HG03108 (cell line): ENCODE results near the gene SPPL3.
A peak's percentile ranks its signal among the peaks of the same experiment; 100 is the strongest.

ENCODE experiments used
- ATAC-seq: cut with Tn5 transposase; IDR thresholded peaks from one replicate; pipeline ENCODE4 v1.9.1; 2021; ENCODE audit warnings: moderate library complexity; ENCODE audit not compliant: unreplicated experiment

The SPPL3 gene

GRCh38 chr12:120726961-120727360, 177.2 kb downstream of the SPPL3 start:
- ATAC-seq = no peak

- ATAC-seq = no peak
Measured at GRCh38 chr12:120726510-120726793, 177.7 kb downstream of the SPPL3 start.

- peak; percentile 97 for ATAC-seq
Measured at GRCh38 chr12:120725659-120726509, 178.3 kb downstream of the SPPL3 start, which contains the start of gene ACADS. ACADS (plus strand) TSS chr12:120725826; CDS start chr12:120725886, 60 bp downstream.

- no peak for ATAC-seq
Measured at GRCh38 chr12:120725151-120725658, 179.0 kb downstream of the SPPL3 start.

- ATAC-seq = no peak
Measured at GRCh38 chr12:120724720-120725119, 179.4 kb downstream of the SPPL3 start.

GRCh38 chr12:120722784-120723183, 181.4 kb downstream of the SPPL3 start:
- ATAC-seq = no peak

- no peak for ATAC-seq
Measured at GRCh38 chr12:120721866-120722265, 182.3 kb downstream of the SPPL3 start.

GRCh38 chr12:120720987-120721801, 183.0 kb downstream of the SPPL3 start:
- ATAC-seq = no peak

GRCh38 chr12:120720234-120720986, 183.7 kb downstream of the SPPL3 start:
- ATAC-seq = no peak

- no peak for ATAC-seq
Measured at GRCh38 chr12:120719496-120720233, 184.5 kb downstream of the SPPL3 start.

GRCh38 chr12:120719072-120719471, 185.1 kb downstream of the SPPL3 start:
- ATAC-seq = peak; percentile 48

GRCh38 chr12:120718055-120718454, 186.1 kb downstream of the SPPL3 start:
- ATAC-seq = no peak

GRCh38 chr12:120713861-120714482, 190.2 kb downstream of the SPPL3 start:
- peak; percentile 35 for ATAC-seq

GRCh38 chr12:120712610-120713009, 191.5 kb downstream of the SPPL3 start:
- no peak for ATAC-seq
